ENCODE measurements around the gene SPTBN1. TPM values are rescaled to one million over a fixed set of nuclear protein-coding genes. Genes with fewer than 3 reads are reported as not detected.
"Not testable (repeated sequence)": the region's sequence is repeated elsewhere in the genome, so short reads cannot be mapped to it uniquely, and the experiment has no call there.

The SPTBN1 gene
- total RNA-seq, 8 experiments from 2014 or later = 114 to 408 (median 185) TPM

DNA sequence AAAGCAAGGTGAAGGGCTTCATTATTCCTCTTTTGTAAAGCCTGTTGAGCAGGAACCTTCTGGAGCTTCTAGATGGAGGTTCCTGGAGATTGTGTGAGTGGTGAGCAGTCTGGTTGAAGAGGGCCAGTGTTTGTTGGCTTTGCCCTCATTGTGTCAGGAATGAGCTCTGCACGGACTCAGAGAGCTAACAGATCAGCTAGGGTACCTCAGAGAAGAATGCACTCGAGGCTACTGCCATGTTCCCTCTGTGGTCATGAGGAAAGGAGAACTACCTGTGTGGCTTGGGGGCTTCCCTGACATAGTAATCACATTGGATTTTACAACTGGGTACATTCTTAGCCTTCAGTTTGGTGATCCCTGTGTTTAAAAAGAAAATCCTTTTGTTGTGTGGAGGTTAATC is 46.6 kb downstream of the SPTBN1 start:
- ATAC-seq (replicated peaks in 6 of 8) = no peak
- Histone ChIP-seq H3K4me3 (no peak overlapping the region), H3K27ac (no peak overlapping the region), H3K4me1 (replicated peaks in 1 of 2) (no peaks in the 10 kb centered on the region)
- 20 to 90% (median 64%) methylated on average over 1 to 2 of the region's 2 CpGs; no CpG with 5 or more reads in 6 of the 10 experiments for WGBS, 10 experiments
- in situ Hi-C loops (cut with MboI; ENCODE audit: low pct_unique_long_range_greater_than_20kb in 2 of 9, low sequenced_read_pairs in 9 of 9, unreplicated experiment in 9 of 9) = no loop called here

DNA sequence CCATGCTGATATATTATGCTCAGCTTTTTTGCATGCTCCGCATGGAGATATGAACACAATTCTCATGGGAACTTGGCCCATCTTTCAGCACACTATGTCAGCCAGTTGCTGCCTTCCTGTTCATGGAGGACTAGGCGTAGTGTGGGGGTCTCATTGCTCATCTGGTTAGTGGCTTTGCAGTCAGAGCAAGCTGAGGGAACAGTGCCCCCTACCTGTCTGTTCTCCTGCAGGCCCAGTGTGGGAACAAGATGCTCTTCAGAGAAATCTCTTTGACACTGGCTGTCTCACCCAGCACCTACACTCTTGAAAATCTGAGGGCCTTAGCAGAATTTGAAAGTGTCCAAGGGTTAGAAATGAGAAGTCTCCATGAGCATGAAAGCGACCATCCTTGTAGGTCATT is 47.1 kb downstream of the SPTBN1 start:
- peak; percentile 18 to 95 (median 53) for ATAC-seq (replicated peaks in 6 of 8)
- no peak overlapping the region for H3K27ac ChIP-seq
- in situ Hi-C loops (cut with MboI; ENCODE audit: low pct_unique_long_range_greater_than_20kb in 2 of 9, low sequenced_read_pairs in 9 of 9, unreplicated experiment in 9 of 9) = no loop called here
- H3K4me1 ChIP-seq (replicated peaks in 1 of 2) = no peaks in the 10 kb centered on the region
- 40 to 100% (median 83%) methylated on average over 1 to 3 of the region's 3 CpGs; no CpG with 5 or more reads in 3 of the 10 experiments for WGBS, 10 experiments
- H3K4me3 ChIP-seq = no peak overlapping the region

DNA sequence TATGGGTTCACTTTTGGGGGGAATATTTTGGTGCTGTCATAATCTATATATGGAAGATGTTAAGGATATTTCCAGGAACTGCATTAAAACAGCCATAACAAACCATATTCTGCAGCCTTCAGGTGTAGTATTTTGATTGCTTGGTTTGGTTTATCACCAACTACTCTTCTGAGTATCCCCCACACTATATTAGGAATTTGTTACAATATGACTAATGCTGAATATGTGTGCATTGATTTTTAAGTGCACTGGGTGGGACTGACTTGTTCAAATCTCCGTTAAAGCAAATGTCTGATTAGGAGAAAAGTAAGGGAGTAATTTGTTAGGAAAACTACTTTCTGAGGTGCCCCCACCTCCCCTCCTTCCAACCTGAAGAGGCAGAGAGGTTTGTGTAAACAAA is 47.7 kb downstream of the SPTBN1 start:
- in situ Hi-C loops (cut with MboI; ENCODE audit: low pct_unique_long_range_greater_than_20kb in 2 of 9, low sequenced_read_pairs in 9 of 9, unreplicated experiment in 9 of 9) = no loop called here
- Histone ChIP-seq H3K4me1 (replicated peaks in 1 of 2) (no peaks in the 10 kb centered on the region), H3K4me3 (no peak overlapping the region), H3K27ac (no peak overlapping the region)
- 0 to 100% (median 91%) methylated on average over 1 of the region's 1 CpG; no CpG with 5 or more reads in 4 of the 10 experiments for whole genome bisulfite sequencing, 10 experiments
- no peak for ATAC-seq (replicated peaks in 6 of 8)

DNA sequence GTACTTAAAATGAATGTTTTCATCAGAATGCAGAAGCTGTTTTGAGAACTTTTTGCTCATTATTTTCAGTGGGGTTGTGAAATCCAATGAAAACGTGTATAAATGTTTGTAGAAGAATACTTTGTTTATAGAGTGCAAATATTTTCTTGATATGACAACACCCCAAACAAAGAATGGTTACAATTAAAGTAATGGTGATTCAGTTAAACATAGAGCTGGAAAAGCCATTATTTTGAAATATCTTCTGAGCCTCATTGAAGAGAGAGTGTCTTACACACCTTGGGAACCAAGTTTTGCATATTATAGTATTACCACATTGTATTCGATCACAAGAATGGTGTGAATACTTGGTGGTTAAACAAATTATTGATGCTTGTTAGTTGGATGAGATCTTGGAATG is 48.7 kb downstream of the SPTBN1 start:
- in situ Hi-C loops (cut with MboI; ENCODE audit: low pct_unique_long_range_greater_than_20kb in 2 of 9, low sequenced_read_pairs in 9 of 9, unreplicated experiment in 9 of 9) = no loop called here
- Histone ChIP-seq H3K27ac (no peak overlapping the region), H3K4me1 (replicated peaks in 1 of 2) (no peaks in the 10 kb centered on the region), H3K4me3 (no peak overlapping the region)
- WGBS, 10 experiments = 5 to 83% (median 46%) methylated on average over 1 to 2 of the region's 2 CpGs; no CpG with 5 or more reads in 2 of the 10 experiments
- peak in 1 of 8 experiments; percentile 14 for ATAC-seq (replicated peaks in 6 of 8)

DNA sequence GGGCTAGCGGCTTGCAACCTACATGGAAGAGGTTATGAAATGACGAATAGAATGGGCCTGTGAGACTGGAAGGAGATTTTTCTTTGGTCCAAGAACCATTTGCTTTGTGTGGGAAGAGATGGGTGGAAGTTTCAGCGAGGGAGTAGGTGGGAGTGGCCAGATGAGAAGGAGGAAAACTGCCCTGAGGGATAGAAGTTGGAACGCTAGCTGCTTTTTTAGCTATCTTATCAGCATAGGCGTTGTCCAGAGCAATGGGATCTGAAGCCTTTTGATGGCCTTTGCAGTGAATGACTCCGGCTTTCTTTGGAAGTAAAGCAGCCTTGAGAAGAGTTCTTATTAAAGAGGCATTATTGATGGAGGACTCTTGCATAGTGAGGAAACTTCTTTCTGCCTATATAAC is 52.4 kb downstream of the SPTBN1 start:
- in situ Hi-C loops (cut with MboI; ENCODE audit: low pct_unique_long_range_greater_than_20kb in 2 of 9, low sequenced_read_pairs in 9 of 9, unreplicated experiment in 9 of 9) = no loop called here

DNA sequence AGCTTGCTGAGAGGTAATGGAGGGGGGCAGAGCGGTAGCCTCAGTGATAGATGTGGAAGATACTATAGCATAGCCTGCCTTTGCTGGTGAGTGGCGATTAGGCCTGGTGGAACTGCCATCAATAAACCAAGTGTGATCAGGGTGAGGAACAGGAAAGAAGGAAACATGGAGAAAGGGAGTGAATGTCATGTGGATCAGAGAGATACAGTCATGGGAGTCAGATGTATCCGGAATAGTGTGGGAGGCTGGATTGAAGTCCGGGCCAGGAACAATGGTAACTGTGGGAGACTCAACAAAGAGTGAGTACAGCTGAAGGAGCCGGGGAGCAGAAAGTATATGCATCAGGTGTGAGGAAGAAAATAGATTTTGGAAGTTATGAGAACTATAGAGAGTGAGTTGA is 52.9 kb downstream of the SPTBN1 start:
- in situ Hi-C loops (cut with MboI; ENCODE audit: low pct_unique_long_range_greater_than_20kb in 2 of 9, low sequenced_read_pairs in 9 of 9, unreplicated experiment in 9 of 9); ATAC-seq (replicated peaks in 6 of 8): not testable (repeated sequence)
- 100% methylated on average over 1 to 3 of the region's 5 CpGs; no CpG with 5 or more reads in 5 of the 10 experiments for WGBS, 10 experiments

More for the DNA sequence above, 52.4 kb downstream of the SPTBN1 start:
- peak in 1 of 8 experiments; percentile 25 for ATAC-seq (replicated peaks in 6 of 8)
- no peaks in the 10 kb centered on the region for H3K4me1 ChIP-seq (replicated peaks in 1 of 2)
- WGBS, 10 experiments = 40 to 100% (median 88%) methylated on average over 1 to 6 of the region's 6 CpGs; no CpG with 5 or more reads in 2 of the 10 experiments
- no peak overlapping the region for H3K27ac ChIP-seq
- H3K4me3 ChIP-seq = no peak overlapping the region

DNA sequence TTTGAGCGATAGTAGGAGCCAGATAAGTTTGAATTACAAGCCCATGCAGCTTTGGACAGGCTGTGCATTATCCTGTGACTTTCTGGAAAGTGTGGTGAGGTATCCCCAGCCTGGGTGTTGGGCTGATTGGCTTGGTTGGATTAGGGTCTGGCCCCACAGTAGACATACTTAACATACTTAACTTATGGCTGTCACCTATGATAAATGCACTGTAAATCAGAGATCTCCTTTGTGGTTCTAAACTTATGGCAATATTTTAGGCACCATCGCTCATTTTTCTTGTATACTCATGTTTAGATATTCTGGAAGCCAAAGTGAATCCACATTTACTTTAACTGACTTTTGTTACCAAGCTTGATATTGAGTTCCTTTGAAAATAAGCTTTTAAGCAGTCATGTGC is 54.8 kb downstream of the SPTBN1 start:
- 67 to 100% (median 100%) methylated on average over 1 to 2 of the region's 2 CpGs; no CpG with 5 or more reads in 1 of the 10 experiments for WGBS, 10 experiments
- Histone ChIP-seq H3K27ac (no peak overlapping the region), H3K4me1 (replicated peaks in 1 of 2) (no peaks in the 10 kb centered on the region), H3K4me3 (no peak overlapping the region)
- no peak for ATAC-seq (replicated peaks in 6 of 8)
- in situ Hi-C loops (cut with MboI; ENCODE audit: low pct_unique_long_range_greater_than_20kb in 2 of 9, low sequenced_read_pairs in 9 of 9, unreplicated experiment in 9 of 9) = no loop called here

More for the DNA sequence above, 52.9 kb downstream of the SPTBN1 start:
- H3K4me3 ChIP-seq; H3K27ac ChIP-seq; H3K4me1 ChIP-seq (replicated peaks in 1 of 2): not testable (repeated sequence)

DNA sequence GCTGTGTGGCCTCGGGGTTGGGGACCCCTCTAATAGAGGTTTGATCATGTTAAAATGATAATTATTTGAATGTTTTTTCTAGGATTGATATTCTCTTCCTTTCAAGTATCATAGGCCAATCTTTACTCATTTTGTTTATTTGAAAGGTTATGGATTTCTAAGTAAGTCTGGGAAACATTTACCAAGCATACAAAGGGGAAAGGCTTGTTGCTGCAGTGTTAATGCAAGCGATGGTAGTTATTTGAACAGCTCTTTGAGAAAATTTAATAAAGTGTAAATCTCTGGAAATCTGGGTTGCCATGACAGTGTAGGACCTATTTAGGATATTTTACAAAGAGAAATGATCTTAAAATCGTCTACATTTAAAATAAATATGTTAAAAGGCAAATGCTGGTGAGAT is 56.1 kb downstream of the SPTBN1 start:
- in situ Hi-C loops (cut with MboI; ENCODE audit: low pct_unique_long_range_greater_than_20kb in 2 of 9, low sequenced_read_pairs in 9 of 9, unreplicated experiment in 9 of 9) = no loop called here
- H3K4me3 ChIP-seq = no peak overlapping the region
- no peak overlapping the region for H3K27ac ChIP-seq
- H3K4me1 ChIP-seq (replicated peaks in 1 of 2) = peaks cover 0 to 2% of the 10 kb centered on the region in 2 donors
- no peak for ATAC-seq (replicated peaks in 6 of 8)
- WGBS, 10 experiments = 50 to 100% (median 82%) methylated on average over 1 to 3 of the region's 3 CpGs; no CpG with 5 or more reads in 1 of the 10 experiments

DNA sequence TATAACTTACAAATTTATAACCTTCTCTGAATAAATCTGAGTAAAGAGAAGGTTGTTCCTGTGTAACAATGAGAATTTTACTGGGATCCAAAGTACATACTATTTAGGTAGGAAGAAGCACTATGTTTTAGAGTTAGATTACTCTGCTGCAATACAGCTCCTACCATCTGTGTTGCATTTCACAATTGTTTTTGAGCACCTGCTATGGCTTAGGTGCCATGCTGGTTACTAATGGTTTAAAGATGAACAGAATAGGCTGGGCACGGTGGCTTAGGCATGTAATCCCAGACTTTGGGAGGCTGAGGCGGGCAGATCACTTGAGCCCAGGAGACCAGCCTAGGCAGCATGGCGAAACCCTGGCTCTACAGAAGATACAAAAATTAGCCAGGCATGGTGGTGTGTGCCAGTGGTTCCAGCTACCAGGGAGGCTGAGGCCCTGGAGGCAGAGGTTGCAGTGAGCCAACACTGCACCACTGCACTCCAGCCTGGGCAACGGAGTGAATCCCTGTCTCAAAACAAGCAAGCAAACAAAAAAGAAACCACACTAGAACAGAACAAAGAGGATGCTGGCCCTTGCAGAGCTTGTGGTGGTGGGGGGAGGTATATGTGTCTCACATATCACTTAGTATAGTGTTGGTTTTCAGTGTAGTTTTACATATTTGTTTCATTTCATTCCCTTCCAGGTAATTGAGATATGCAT is 56.7 kb downstream of the SPTBN1 start:
- Histone ChIP-seq H3K4me3 (no peak overlapping the region), H3K27ac (no peak overlapping the region), H3K4me1 (replicated peaks in 1 of 2) (peaks cover 0 to 2% of the 10 kb centered on the region in 2 donors)
- WGBS, 10 experiments = 84 to 100% (median 92%) methylated on average over 1 to 3 of the region's 4 CpGs; no CpG with 5 or more reads in 3 of the 10 experiments
- in situ Hi-C loops (cut with MboI; ENCODE audit: low pct_unique_long_range_greater_than_20kb in 2 of 9, low sequenced_read_pairs in 9 of 9, unreplicated experiment in 9 of 9) = no loop called here
- peak in 1 of 8 experiments; percentile 59 for ATAC-seq (replicated peaks in 6 of 8)

DNA sequence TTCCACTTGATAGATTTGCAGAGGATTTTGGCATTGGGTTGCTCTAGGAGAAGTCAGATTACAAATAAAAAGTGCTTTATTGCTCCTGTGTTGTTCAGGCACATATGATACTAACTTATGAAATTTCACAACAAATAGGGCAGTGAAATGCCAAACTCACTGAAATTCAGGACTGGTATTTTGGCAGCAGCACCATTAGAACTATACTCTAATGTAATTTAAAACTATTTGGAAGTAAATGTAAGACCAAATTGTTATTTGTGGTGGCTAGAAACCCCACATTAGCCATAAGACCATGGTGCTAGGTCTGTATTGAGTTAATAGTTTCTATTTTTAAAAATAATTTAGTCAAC is 57.2 kb downstream of the SPTBN1 start:
- no peak overlapping the region for H3K27ac ChIP-seq
- H3K4me3 ChIP-seq = no peak overlapping the region
- in situ Hi-C loops (cut with MboI; ENCODE audit: low pct_unique_long_range_greater_than_20kb in 2 of 9, low sequenced_read_pairs in 9 of 9, unreplicated experiment in 9 of 9) = no loop called here
- peaks cover 0 to 2% of the 10 kb centered on the region in 2 donors for H3K4me1 ChIP-seq (replicated peaks in 1 of 2)
- ATAC-seq (replicated peaks in 6 of 8) = no peak

DNA sequence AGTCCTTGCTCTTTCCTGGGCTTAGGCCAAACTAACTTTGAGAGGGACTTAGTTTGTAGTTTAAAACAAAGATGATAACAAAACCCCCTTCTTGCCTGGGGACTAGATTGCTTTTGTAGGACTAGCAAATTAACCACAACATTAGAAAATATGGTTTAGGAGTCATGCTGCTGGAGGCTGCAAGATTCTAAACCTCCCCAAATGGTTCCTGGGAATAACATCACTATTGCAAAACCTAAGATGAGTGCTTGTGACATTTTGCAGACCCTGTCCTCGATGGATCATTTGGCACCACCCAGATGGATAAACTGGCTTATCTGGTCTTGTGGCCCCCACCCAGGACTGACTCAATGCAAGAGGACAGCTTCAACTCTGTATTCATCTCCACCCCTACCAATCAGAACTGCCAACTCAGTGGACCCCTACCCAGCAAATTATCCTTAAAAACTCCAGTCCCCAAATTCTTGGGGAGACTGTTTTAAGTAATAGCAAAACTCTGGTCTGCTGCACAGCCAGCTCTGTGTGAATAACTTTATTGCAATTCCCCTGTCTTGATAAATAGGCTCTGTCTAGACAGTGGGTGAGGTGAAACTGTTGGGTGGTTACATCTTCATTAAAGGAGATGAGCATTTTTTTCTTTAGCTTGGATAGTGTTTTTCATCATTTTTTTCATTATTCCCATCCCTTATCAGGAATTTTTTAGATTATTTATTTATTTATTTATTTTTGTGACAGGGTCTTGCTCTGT is 58.9 kb downstream of the SPTBN1 start:
- WGBS, 10 experiments = 0 to 83% (median 60%) methylated on average over 1 of the region's 1 CpG; no CpG with 5 or more reads in 5 of the 10 experiments
- ATAC-seq (replicated peaks in 6 of 8) = no peak
- Histone ChIP-seq H3K27ac (no peak overlapping the region), H3K4me1 (replicated peaks in 1 of 2) (peaks cover 0 to 2% of the 10 kb centered on the region in 2 donors), H3K4me3 (no peak overlapping the region)
- in situ Hi-C loops (cut with MboI; ENCODE audit: low pct_unique_long_range_greater_than_20kb in 2 of 9, low sequenced_read_pairs in 9 of 9, unreplicated experiment in 9 of 9) = no loop called here

DNA sequence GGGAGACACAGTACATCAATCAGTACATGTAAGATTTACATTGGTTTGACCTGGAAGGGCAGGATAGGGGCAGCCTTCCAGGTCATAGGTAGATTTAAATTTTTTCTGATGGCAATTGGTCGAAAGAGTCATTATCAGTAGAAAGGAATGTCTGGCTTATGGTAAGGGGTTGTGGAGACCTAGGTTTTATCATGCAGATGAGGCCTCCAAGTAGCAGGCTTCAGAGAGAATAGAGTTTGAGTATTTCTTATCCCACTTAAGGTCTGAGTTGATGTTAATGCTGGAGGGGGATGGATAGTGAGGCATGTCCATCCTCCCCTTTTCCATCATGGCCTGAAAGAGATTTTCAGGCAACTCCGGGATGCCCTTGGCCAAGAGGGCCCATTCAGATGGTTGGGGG is 60.7 kb downstream of the SPTBN1 start:
- WGBS, 10 experiments = 20 to 100% (median 100%) methylated on average over 1 to 2 of the region's 2 CpGs; no CpG with 5 or more reads in 5 of the 10 experiments
- in situ Hi-C loops (cut with MboI; ENCODE audit: low pct_unique_long_range_greater_than_20kb in 2 of 9, low sequenced_read_pairs in 9 of 9, unreplicated experiment in 9 of 9) = no loop called here
- no peak overlapping the region for H3K27ac ChIP-seq

DNA sequence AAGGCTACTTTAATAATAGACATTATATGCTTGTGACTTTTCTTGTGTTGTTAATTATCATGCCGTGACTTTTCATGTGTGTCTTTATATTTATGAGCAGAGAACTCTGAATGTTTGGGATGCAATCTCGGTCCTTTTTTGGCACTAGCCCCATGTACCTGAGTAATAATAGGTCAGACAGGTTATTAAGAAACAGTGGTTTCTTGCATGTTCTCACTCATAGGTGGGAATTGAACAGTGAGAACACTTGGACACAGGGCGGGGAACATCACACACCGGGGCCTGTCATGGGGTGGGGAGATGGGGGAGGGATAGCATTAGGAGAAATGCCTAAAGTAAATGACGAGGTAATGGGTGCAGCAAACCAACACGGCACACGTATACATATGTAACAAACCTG is 61.9 kb downstream of the SPTBN1 start:
- 30 to 100% (median 94%) methylated on average over 1 to 6 of the region's 7 CpGs; no CpG with 5 or more reads in 3 of the 10 experiments for WGBS, 10 experiments
- H3K27ac ChIP-seq; H3K4me1 ChIP-seq (replicated peaks in 1 of 2); in situ Hi-C loops (cut with MboI; ENCODE audit: low pct_unique_long_range_greater_than_20kb in 2 of 9, low sequenced_read_pairs in 9 of 9, unreplicated experiment in 9 of 9); ATAC-seq (replicated peaks in 6 of 8); H3K4me3 ChIP-seq: not testable (repeated sequence)

More for the DNA sequence above, 60.7 kb downstream of the SPTBN1 start:
- H3K4me3 ChIP-seq = no peak overlapping the region
- peaks cover 0 to 2% of the 10 kb centered on the region in 2 donors for H3K4me1 ChIP-seq (replicated peaks in 1 of 2)
- no peak for ATAC-seq (replicated peaks in 6 of 8)
